HEK293T (cell line): ENCODE data around the gene LMO2.

Source experiments
- CTCF ChIA-PET: fragments of 350-600 bp; formaldehyde crosslinking; extraction: SDS; loops from one replicate; lab custom pipeline; 2021; ENCODE audit warnings: antibody characterized with exemption, inconsistent platforms; lab: Yijun Ruan, JAX
- POLR2A ChIA-PET: fragments of 350-600 bp; formaldehyde crosslinking; extraction: SDS; loops from one replicate; lab custom pipeline; 2020; ENCODE audit warnings: antibody characterized with exemption, inconsistent platforms; lab: Yijun Ruan, JAX
- DNase-seq: peaks from one replicate; pipeline ENCODE4 v3.0.0; 2012; ENCODE audit warnings: mixed read lengths; ENCODE audit errors: extremely low spot score
- ARNT ChIP-seq: fragments of 450-650 bp; IDR thresholded peaks from 2 replicates; pipeline ENCODE4 v1.6.1; 2017; ENCODE audit warnings: mild to moderate bottlenecking
- BHLHE40 ChIP-seq: fragments of 450-650 bp; IDR thresholded peaks from 2 replicates; pipeline ENCODE4 v1.6.1; 2016; ENCODE audit warnings: mild to moderate bottlenecking, moderate library complexity, borderline replicate concordance
- CTBP1 ChIP-seq: fragments of 450-650 bp; IDR thresholded peaks from 2 replicates; pipeline ENCODE4 v1.6.1; 2016; ENCODE audit warnings: borderline replicate concordance
- ELF4 ChIP-seq: fragments of 450-650 bp; IDR thresholded peaks from 2 replicates; pipeline ENCODE4 v1.6.1; 2017; ENCODE audit warnings: antibody characterized with exemption
- FOXA1 ChIP-seq: fragments of 450-650 bp; IDR thresholded peaks from 2 replicates; pipeline ENCODE4 v1.6.1; 2016; ENCODE audit warnings: mild to moderate bottlenecking
- FOXK2 ChIP-seq: fragments of 450-650 bp; IDR thresholded peaks from 2 replicates; pipeline ENCODE4 v1.6.1; 2016; ENCODE audit warnings: mild to moderate bottlenecking
- FOXM1 ChIP-seq: fragments of 450-650 bp; IDR thresholded peaks from 2 replicates; pipeline ENCODE4 v1.6.1; 2017; ENCODE audit warnings: mild to moderate bottlenecking, borderline replicate concordance
- HDGF ChIP-seq: fragments of 450-650 bp; IDR thresholded peaks from 2 replicates; pipeline ENCODE4 v1.6.1; 2017; ENCODE audit warnings: antibody characterized with exemption, borderline replicate concordance
- L3MBTL2 ChIP-seq: fragments of 450-650 bp; conservative IDR thresholded peaks from 2 replicates; pipeline ENCODE4 v1.6.1; 2016; ENCODE audit warnings: mild to moderate bottlenecking
- LEF1 ChIP-seq: fragments of 450-650 bp; IDR thresholded peaks from 2 replicates; pipeline ENCODE4 v1.6.1; 2017; ENCODE audit warnings: mild to moderate bottlenecking, borderline replicate concordance
- NFRKB ChIP-seq: fragments of 450-650 bp; IDR thresholded peaks from 2 replicates; pipeline ENCODE4 v1.6.1; 2016; ENCODE audit warnings: mild to moderate bottlenecking, moderate library complexity
- SP1 ChIP-seq: fragments of 450-650 bp; IDR thresholded peaks from 2 replicates; pipeline ENCODE4 v1.6.1; 2017
- SUZ12 ChIP-seq: fragments of 450-650 bp; IDR thresholded peaks from 2 replicates; pipeline ENCODE4 v1.6.1; 2016; ENCODE audit warnings: mild to moderate bottlenecking
- TARDBP ChIP-seq: fragments of 450-650 bp; IDR thresholded peaks from 2 replicates; pipeline ENCODE4 v1.6.1; 2016
- ZNF384 ChIP-seq: fragments of 450-650 bp; IDR thresholded peaks from 2 replicates; pipeline ENCODE4 v1.6.1; 2016
- TF ChIP-seq, protein P1 (sequence below): fragments of 450-650 bp; IDR thresholded peaks from 2 replicates; pipeline ENCODE4 v1.6.1; 2016

Gene LMO2

DNA sequence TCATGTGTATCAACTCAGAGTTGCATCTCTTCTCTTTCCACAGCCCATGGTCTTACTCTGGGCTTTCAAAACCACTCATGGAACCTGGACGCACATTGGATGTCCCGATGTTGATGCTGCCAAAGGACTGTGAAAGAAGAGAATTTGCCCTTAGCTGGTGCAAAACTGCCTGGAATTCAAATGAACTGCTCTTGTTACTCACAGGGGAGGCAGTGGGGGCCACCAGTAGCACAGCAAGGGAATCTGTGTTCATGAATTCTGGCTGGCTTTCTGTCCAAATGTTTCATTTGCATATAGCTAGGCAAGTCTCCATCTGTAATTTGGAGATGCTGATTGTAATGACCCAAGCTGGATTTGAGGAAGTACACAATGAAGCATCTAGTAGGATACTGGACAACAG is 24.9 kb downstream of the LMO2 start:
- DNase-seq: no peak
- POLR2A ChIA-PET: no interaction called here
- CTCF ChIA-PET: interaction anchor here (2.3 kb wide), 1 partner anchor 121 kb away, joined by 8 read pairs; no protein-coding TSS in a partner anchor
- no peak for TF ChIP-seq SUZ12
- TF ChIP-seq, protein P1, sequence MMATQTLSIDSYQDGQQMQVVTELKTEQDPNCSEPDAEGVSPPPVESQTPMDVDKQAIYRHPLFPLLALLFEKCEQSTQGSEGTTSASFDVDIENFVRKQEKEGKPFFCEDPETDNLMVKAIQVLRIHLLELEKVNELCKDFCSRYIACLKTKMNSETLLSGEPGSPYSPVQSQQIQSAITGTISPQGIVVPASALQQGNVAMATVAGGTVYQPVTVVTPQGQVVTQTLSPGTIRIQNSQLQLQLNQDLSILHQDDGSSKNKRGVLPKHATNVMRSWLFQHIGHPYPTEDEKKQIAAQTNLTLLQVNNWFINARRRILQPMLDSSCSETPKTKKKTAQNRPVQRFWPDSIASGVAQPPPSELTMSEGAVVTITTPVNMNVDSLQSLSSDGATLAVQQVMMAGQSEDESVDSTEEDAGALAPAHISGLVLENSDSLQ: no peak
- TF ChIP-seq CTBP1: no peak
- TF ChIP-seq LEF1: no peak
- TF ChIP-seq SP1: no peak
- no peak for TF ChIP-seq L3MBTL2
- TF ChIP-seq TARDBP: no peak
- no peak for TF ChIP-seq ARNT
- TF ChIP-seq FOXM1: no peak
- TF ChIP-seq FOXA1: no peak
- TF ChIP-seq NFRKB: no peak
- no peak for TF ChIP-seq ZNF384
- TF ChIP-seq FOXK2: no peak

DNA sequence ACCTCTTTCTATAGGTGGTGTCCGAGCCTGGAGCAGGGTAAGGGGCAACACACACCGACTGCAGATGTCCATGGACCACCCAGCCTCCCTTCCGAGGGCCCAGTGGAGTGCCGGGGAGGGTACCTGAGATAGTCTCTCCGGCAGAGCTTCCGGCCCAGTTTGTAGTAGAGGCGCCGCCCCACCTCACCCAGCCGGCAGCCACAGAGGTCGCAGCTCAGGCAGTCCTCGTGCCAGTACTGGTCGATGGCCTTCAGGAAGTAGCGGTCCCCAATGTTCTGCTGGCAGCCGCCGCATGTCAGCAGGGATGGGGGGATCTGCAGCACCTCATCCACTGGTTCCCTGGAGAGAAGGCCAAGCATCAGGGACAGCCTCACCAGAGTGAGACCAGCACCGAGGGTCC is 27.4 kb downstream of the LMO2 start:
- ChIA-PET CTCF (no interaction called here), POLR2A (interaction anchor here (1.2 kb wide), 1 partner anchor 241 kb away, joined by 4 read pairs; the partner anchor contains the start of gene NAT10)
- no peak for DNase-seq
- no peak for TF ChIP-seq HDGF
- TF ChIP-seq L3MBTL2: no peak
- no peak for TF ChIP-seq FOXM1
- no peak for TF ChIP-seq ZNF384
- TF ChIP-seq SP1: no peak
- no peak for TF ChIP-seq ELF4

DNA sequence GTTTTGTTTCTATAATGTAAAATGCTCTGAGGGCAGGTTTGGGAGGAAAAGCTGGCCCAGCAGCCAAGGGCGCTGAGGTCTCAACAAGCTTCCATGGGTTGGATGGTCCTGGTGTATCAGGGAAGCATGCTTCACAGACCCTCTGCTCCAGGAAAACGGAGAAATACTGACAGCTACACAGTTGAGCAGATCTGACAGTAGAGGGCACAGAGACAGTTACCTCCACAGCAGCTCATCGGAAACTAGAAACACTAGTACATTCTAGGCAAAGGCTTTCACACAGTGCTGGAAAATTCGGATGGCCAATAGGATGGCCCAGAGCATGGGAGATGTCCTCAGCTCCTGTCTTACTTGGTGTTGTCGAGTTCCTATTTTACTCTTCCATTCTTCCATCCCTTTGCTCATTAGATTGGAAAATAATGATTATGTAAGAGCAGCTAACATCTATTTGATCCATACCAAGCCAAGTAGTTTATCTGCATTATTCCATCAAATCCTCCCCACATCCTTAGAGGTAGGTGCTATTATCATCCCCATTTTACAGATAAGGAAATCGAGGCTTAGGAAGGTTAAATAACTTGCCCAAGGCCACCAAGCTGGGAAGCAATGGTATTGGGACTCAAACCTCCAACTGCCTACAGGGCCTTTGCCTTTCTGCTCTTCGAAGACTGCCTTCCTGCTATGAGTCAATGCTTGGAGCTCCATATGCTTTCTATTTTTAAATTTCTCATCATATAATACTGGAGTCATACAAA is 28.3 kb downstream of the LMO2 start:
- DNase-seq: no peak
- TF ChIP-seq ARNT: no peak
- TF ChIP-seq NFRKB: no peak
- TF ChIP-seq BHLHE40: no peak
- TF ChIP-seq CTBP1: no peak
- no peak for TF ChIP-seq TARDBP
- TF ChIP-seq FOXM1: no peak
- TF ChIP-seq HDGF: no peak
- POLR2A ChIA-PET: interaction anchor here (1.2 kb wide), 1 partner anchor 242 kb away, joined by 4 read pairs; the partner anchor contains the start of gene NAT10
- CTCF ChIA-PET: interaction anchor here (1.0 to 1.4 kb wide), 3 partner anchors 55 to 124 kb away, joined by 3 to 5 read pairs (median 5); no protein-coding TSS in a partner anchor

DNA sequence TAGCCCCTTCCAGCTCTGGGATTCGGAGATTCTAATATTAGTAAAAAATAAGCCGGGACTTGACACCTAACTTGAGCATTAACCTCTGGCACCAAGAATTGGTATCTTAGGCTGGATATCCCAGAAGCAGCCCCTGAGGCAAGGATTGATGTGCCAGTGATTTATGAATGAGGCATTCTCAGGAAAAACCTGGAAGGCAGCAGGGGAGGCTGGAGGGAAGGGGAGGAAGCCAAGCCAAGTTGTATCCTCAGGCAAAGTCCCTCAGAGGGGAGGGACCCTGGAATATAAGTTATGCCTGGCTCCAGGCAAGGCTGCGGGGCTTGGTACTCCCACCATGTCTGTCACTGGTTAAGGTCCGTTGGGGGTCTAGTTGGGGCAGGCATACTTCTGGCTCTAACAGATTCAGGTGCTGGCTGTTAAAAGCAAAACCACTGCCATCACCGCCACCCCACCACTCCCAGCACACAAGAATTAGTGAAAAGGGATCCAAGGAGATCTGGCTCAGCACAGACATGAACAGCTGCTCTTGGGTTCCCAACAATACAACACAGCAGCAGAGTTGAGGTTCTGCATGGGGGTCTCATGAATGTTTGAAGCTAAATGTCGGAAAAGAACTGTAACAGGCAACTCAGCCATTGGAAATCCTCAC is 29.8 kb downstream of the LMO2 start:
- no peak for TF ChIP-seq FOXM1
- no peak for TF ChIP-seq SP1
- no peak for TF ChIP-seq BHLHE40
- no peak for TF ChIP-seq FOXA1
- TF ChIP-seq ARNT: no peak
- no peak for TF ChIP-seq SUZ12
- TF ChIP-seq LEF1: no peak
- no peak for TF ChIP-seq ELF4
- TF ChIP-seq ZNF384: no peak
- TF ChIP-seq TARDBP: no peak
- TF ChIP-seq FOXK2: no peak
- no peak for TF ChIP-seq NFRKB
- ChIA-PET POLR2A (no interaction called here), CTCF (no interaction called here)
- no peak for DNase-seq

DNA sequence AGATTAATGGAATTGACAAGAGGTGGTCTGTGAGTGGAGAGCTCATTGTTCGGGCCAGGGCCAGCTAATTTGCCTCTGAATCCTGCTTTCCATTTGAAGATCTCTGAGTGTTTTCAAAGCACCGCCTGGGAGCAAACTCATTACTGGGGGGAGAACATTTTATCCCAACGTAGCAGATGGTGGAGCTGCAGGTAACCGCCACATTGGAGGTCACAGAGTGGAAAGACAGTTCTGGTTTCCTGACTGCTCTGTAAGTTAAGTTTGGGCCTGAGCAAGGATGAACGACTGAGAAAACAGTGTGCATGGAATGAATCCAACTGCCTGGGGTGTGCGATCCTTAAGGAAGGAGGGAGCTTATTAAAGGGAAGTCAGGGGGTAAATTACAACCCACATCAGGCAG is 30.5 kb downstream of the LMO2 start:
- DNase-seq: no peak
- TF ChIP-seq TARDBP: no peak
- POLR2A ChIA-PET: no interaction called here
- CTCF ChIA-PET: no interaction called here

DNA sequence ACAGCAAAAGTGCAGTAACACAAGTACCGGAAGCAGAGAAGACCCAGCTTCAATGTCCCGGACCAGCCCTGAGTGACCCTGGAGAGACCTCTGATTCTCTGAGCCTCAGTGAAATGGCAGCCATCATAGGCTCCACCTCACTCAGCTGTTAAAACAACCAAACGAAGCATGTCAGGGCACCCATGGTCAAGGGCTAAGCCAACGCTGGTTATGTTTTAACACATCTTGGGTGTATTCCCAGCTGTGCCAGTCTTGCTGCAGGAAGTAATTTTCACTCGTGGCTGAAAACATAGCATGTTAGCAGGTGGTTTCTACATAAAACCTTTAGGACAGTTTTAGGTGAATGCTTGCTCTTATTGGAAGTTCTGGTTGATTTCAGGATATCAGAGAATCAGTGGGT is 30.9 kb downstream of the LMO2 start:
- CTCF ChIA-PET: no interaction called here
- no peak for DNase-seq
- TF ChIP-seq SP1 (no peak), ZNF384 (no peak), TARDBP (no peak), CTBP1 (no peak), ARNT (no peak), HDGF (no peak), BHLHE40 (no peak), FOXA1 (no peak), SUZ12 (no peak), NFRKB (no peak), ELF4 (no peak)
- POLR2A ChIA-PET: no interaction called here

GRCh38 chr11:33859306-33859705 is 32.6 kb downstream of the LMO2 start:
- ChIA-PET POLR2A (no interaction called here), CTCF (interaction anchor here (1.5 to 2.2 kb wide), 2 partner anchors 111 to 112 kb away, joined by 4 to 13 read pairs; no protein-coding TSS in a partner anchor)
- TF ChIP-seq FOXM1 (no peak), FOXA1 (no peak), L3MBTL2 (no peak), TARDBP (no peak), SP1 (no peak), LEF1 (no peak), FOXK2 (no peak), NFRKB (no peak), ELF4 (no peak), ARNT (no peak), SUZ12 (no peak), ZNF384 (no peak), BHLHE40 (no peak), HDGF (no peak), CTBP1 (no peak)
- TF ChIP-seq, protein P1: no peak
- no peak for DNase-seq
